ENCODE results near the gene CDC34. TPM values are rescaled to one million over a fixed set of nuclear protein-coding genes. Genes with fewer than 3 reads are reported as not detected.

CDC34 gene
- total and polyA plus RNA-seq, 9 of the 15 experiments (the other 6 are each of a cell fraction or from before 2014, with no cell fraction given) = 0.80 to 203 (median 65.5) TPM

DNA sequence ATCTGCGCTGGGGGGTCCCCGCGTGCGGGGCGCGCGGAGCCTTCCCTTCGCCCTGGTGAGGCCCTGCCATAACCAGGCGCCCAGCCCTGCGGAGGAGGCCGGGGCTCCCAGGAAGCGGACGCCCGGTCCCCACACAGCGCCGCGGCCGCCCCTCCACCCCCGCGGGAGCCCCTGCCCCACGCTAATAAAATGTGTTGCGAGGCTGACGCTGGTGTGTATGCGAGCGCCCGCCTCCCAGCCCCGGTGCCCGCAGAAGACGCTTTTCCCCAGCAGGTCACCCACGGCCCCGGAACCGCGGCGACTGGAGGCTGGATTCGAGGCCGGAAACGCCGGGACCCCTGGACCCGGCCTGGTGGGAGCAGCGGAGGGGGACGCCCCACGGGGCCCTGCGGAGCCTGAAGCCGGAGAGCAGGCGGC lies 12.1 kb upstream of the CDC34 start:
- WGBS (ENCODE audit: insufficient coverage, low coverage, missing lambda C conversion rate) = 94% methylated on average over 6 of the region's 45 CpGs
- FAIRE-seq (no peak), DNase-seq (ENCODE audit: extremely low read depth in 1 of 4, low spot score in 3 of 4) (no peak), ATAC-seq (no peak)
- H3K4me2 ChIP-seq (ENCODE audit: insufficient read depth, low read length) = no peak overlapping the region
- H3K27ac ChIP-seq (ENCODE audit: extremely low read depth, low read depth, low read length) = no peak overlapping the region
- H4K20me1 ChIP-seq (replicated peaks; ENCODE audit: control insufficient read depth, insufficient read depth, low read length) = no peaks in the 10 kb centered on the region
- ChIA-PET CTCF (ENCODE audit: low intra/inter-chr PET ratio) (no interaction called here), POLR2A (no interaction called here)
- no peaks in the 10 kb centered on the region for H3K36me3 ChIP-seq (ENCODE audit: control insufficient read depth, insufficient read depth, low read length)
- H3K9me3 ChIP-seq (replicated peaks; ENCODE audit: control insufficient read depth, insufficient read depth, low read depth, low read length) = peaks cover 4% of the 10 kb centered on the region; the same call in 1 of the 2 replicates
- H3K27me3 ChIP-seq (ENCODE audit: control insufficient read depth in 2 of 2, insufficient read depth in 2 of 2, low read length in 2 of 2) = no peaks in the 10 kb centered on the region
- no peak overlapping the region for H3K9ac ChIP-seq (ENCODE audit: insufficient read depth in 1 of 2, low read depth in 2 of 2, low read length in 2 of 2)
- peaks cover 3% of the 10 kb centered on the region; the same call in 1 of the 3 replicates for H3K79me2 ChIP-seq (ENCODE audit: control insufficient read depth, insufficient read depth, low read length)
- intact Hi-C loops (cut with micrococcal nuclease) (no loop called here), in situ Hi-C loops (cut with MboI) (no loop called here)
- no TSS peak for BruUV-seq (replicated peaks)
- H3K9me1 ChIP-seq (ENCODE audit: control insufficient read depth, insufficient read depth, low read length) = no peaks in the 10 kb centered on the region
- H3K4me3 ChIP-seq = no peak overlapping the region
- H2AFZ ChIP-seq (ENCODE audit: low read depth, low read length) = no peak overlapping the region
- peaks cover 8 to 66% of the 10 kb centered on the region in 2 experiments; a peak in 4 of 5 replicates for H3K4me1 ChIP-seq (replicated peaks in 1 of 2; ENCODE audit: control insufficient read depth in 2 of 2, insufficient read depth in 2 of 2, low read length in 2 of 2)
- TF ChIP-seq PHB (CRISPR knock-in tag; IDR thresholded peaks at IDR 0.05) (no peak), FOS (IDR thresholded peaks at IDR 0.05; ENCODE audit: extremely low read depth, insufficient read length) (no peak), SLC30A9 (CRISPR knock-in tag; IDR thresholded peaks at IDR 0.05) (no peak), ZNF445 (CRISPR knock-in tag; IDR thresholded peaks at IDR 0.05; ENCODE audit: low read depth) (no peak), TRIM28 (IDR thresholded peaks at IDR 0.05) (no peak)
- TF ChIP-seq, protein P1, sequence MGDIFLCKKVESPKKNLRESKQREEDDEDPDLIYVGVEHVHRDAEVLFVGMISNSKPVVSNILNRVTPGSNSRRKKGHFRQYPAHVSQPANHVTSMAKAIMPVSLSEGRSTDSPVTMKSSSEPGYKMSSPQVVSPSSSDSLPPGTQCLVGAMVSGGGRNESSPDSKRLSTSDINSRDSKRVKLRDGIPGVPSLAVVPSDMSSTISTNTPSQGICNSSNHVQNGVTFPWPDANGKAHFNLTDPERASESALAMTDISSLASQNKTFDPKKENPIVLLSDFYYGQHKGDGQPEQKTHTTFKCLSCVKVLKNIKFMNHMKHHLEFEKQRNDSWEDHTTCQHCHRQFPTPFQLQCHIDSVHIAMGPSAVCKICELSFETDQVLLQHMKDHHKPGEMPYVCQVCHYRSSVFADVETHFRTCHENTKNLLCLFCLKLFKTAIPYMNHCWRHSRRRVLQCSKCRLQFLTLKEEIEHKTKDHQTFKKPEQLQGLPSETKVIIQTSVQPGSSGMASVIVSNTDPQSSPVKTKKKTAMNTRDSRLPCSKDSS (IDR thresholded peaks at IDR 0.05; ENCODE audit: low read depth, partially characterized antibody) = no peak
- TF ChIP-seq, protein P2, sequence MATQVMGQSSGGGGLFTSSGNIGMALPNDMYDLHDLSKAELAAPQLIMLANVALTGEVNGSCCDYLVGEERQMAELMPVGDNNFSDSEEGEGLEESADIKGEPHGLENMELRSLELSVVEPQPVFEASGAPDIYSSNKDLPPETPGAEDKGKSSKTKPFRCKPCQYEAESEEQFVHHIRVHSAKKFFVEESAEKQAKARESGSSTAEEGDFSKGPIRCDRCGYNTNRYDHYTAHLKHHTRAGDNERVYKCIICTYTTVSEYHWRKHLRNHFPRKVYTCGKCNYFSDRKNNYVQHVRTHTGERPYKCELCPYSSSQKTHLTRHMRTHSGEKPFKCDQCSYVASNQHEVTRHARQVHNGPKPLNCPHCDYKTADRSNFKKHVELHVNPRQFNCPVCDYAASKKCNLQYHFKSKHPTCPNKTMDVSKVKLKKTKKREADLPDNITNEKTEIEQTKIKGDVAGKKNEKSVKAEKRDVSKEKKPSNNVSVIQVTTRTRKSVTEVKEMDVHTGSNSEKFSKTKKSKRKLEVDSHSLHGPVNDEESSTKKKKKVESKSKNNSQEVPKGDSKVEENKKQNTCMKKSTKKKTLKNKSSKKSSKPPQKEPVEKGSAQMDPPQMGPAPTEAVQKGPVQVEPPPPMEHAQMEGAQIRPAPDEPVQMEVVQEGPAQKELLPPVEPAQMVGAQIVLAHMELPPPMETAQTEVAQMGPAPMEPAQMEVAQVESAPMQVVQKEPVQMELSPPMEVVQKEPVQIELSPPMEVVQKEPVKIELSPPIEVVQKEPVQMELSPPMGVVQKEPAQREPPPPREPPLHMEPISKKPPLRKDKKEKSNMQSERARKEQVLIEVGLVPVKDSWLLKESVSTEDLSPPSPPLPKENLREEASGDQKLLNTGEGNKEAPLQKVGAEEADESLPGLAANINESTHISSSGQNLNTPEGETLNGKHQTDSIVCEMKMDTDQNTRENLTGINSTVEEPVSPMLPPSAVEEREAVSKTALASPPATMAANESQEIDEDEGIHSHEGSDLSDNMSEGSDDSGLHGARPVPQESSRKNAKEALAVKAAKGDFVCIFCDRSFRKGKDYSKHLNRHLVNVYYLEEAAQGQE (IDR thresholded peaks at IDR 0.05; ENCODE audit: borderline replicate concordance) = no peak
- TF ChIP-seq, protein P2 (CRISPR knock-in tag; IDR thresholded peaks at IDR 0.05; ENCODE audit: low read depth) = no peak
- TF ChIP-seq, protein P3, sequence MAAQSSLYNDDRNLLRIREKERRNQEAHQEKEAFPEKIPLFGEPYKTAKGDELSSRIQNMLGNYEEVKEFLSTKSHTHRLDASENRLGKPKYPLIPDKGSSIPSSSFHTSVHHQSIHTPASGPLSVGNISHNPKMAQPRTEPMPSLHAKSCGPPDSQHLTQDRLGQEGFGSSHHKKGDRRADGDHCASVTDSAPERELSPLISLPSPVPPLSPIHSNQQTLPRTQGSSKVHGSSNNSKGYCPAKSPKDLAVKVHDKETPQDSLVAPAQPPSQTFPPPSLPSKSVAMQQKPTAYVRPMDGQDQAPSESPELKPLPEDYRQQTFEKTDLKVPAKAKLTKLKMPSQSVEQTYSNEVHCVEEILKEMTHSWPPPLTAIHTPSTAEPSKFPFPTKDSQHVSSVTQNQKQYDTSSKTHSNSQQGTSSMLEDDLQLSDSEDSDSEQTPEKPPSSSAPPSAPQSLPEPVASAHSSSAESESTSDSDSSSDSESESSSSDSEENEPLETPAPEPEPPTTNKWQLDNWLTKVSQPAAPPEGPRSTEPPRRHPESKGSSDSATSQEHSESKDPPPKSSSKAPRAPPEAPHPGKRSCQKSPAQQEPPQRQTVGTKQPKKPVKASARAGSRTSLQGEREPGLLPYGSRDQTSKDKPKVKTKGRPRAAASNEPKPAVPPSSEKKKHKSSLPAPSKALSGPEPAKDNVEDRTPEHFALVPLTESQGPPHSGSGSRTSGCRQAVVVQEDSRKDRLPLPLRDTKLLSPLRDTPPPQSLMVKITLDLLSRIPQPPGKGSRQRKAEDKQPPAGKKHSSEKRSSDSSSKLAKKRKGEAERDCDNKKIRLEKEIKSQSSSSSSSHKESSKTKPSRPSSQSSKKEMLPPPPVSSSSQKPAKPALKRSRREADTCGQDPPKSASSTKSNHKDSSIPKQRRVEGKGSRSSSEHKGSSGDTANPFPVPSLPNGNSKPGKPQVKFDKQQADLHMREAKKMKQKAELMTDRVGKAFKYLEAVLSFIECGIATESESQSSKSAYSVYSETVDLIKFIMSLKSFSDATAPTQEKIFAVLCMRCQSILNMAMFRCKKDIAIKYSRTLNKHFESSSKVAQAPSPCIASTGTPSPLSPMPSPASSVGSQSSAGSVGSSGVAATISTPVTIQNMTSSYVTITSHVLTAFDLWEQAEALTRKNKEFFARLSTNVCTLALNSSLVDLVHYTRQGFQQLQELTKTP (IDR thresholded peaks at IDR 0.05; ENCODE audit: low read depth in 1 of 2, partially characterized antibody in 2 of 2) = no peak

All from K562 (cell line).